Esophagus muscularis mucosa (tissue), 4 donors: ENCODE measurements around the gene COL27A1. TPM values are rescaled to one million over a fixed set of nuclear protein-coding genes. Genes with fewer than 3 reads are reported as not detected.

Experiments
- DNase-seq: peaks from one replicate; pipeline ENCODE4 v3.0.0-alpha.2; 2017; ENCODE audit errors: extremely low spot score
- H3K27ac ChIP-seq, 4 donors: fragments of 200-600 bp; sonication (generic); replicated peaks in 1 of 4; 1 replicate in 3 of 4; 2 replicates in 1 of 4; pipeline ENCODE4 v1.5.1; 2016 to 2019; ENCODE audit warnings: mild to moderate bottlenecking in 1 of 4
- H3K27me3 ChIP-seq, 4 donors: fragments of 200-600 bp; sonication (generic); one replicate each; pipeline versions ENCODE4 v1.5.1 to v1.6.0; 2016 to 2019
- H3K36me3 ChIP-seq, 4 donors: fragments of 200-600 bp; sonication (generic); one replicate each; pipeline ENCODE4 v1.5.1; 2016 to 2019
- H3K4me1 ChIP-seq, 4 donors: fragments of 200-600 bp; sonication (generic); one replicate each; pipeline ENCODE4 v1.5.1; 2016 to 2019
- H3K4me3 ChIP-seq, 4 donors: fragments of 200-600 bp; sonication (generic); 1 replicate in 2 of 4; 2 replicates in 2 of 4; pipeline ENCODE4 v1.5.1; 2016 to 2019; ENCODE audit warnings: mild to moderate bottlenecking in 4 of 4, moderate library complexity in 1 of 4
- H3K9me3 ChIP-seq, 4 donors: fragments of 200-600 bp; sonication (generic); 1 replicate in 3 of 4; 2 replicates in 1 of 4; pipeline ENCODE4 v1.5.1; 2016 to 2019
- EP300 ChIP-seq: sonication (generic); formaldehyde crosslinking; IDR thresholded peaks from one replicate; pipeline ENCODE4 v1.6.1; 2017; ENCODE audit warnings: antibody characterized with exemption
- POLR2A ChIP-seq: fragments of 450-650 bp; IDR thresholded peaks from one replicate; pipeline ENCODE4 v1.6.1; 2017; ENCODE audit warnings: antibody characterized with exemption, moderate library complexity, mild to moderate bottlenecking, low read depth
- POLR2AphosphoS5 ChIP-seq, 2 donors: sonication (generic); formaldehyde crosslinking; IDR thresholded peaks; one replicate each; pipeline ENCODE4 v1.6.1; 2017; ENCODE audit warnings: antibody characterized with exemption in 2 of 2
- WGBS: methylation state at CpG from one replicate; pipeline ENCODE4 v1.1.5; 2018; 5-methylcytosine and 5-hydroxymethylcytosine counted together
- intact Hi-C: fragments of 100-400 bp; cut with DNase I; formaldehyde crosslinking; loops from one replicate; pipeline ENCODE4 v1.15.1; 2023
- total RNA-seq, 4 donors: library from RNA; depleted of rRNA; stranded (reverse); fragments of >200 nt; gene quantifications; one replicate each; pipeline versions ENCODE4 v1.1.0 to v1.2.1, GENCODE V29; 2016
- TF ChIP-seq, protein P1 (sequence below), 3 experiments: fragments of 200-600 bp in 2 of 3; fragments of 450-650 bp in 1 of 3; sonication (generic) in 2 of 3; IDR thresholded peaks; one replicate each; pipeline ENCODE4 v1.5.1; 2017 to 2019; ENCODE audit warnings: antibody characterized with exemption in 3 of 3, mild to moderate bottlenecking in 2 of 3, moderate library complexity in 1 of 3

The COL27A1 gene
- total RNA-seq, 4 donors from 2014 or later = 1.8 to 3.3 (median 2.7) TPM

DNA sequence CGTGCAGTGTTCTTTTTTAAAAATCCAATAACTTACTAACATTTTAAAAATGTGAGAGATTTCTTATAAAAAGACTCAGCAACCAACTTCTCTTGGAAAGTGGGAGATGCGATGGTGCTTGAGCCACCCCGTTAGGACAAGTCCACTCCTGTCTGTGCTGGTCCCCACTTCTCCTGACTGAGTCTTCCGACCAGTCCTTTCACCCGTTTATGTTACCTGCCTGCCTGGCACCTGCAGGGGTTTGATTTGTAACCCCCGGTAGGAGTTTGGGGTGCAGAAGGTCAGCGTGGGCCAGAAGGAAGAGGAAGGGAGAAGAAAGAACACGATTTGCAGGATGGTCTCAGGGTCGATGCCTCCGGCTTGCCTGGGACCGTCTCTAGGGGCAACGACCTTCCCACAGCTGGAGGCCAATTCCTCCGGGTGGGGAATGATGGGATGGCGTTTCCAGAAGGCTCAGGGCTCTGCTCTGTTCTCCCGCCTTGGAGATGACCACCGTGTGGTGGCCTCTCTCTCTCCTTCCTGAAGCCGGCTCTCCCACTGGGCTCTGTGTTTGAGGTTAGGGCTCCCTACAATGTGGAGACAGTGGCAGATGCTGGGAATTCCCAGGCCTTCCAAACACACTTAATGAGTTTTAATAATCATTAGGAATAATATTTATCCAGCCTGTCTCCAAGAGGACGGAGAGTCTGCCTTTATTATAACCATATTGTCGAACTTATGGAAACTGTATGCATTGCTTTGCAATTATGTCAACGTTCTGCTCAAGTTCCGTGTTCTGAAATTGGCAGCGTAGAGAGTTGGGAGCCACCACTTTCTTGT, 14.8 kb downstream of the COL27A1 start:
- WGBS = 78% methylated on average over 22 of the region's 22 CpGs
- H3K4me1 ChIP-seq = peaks cover 9 to 29% (median 19%) of the 10 kb centered on the region in 4 donors
- TF ChIP-seq POLR2AphosphoS5 (IDR thresholded peaks at IDR 0.05) (no peak), EP300 (no peak), POLR2A (no peak)
- TF ChIP-seq, protein P1, sequence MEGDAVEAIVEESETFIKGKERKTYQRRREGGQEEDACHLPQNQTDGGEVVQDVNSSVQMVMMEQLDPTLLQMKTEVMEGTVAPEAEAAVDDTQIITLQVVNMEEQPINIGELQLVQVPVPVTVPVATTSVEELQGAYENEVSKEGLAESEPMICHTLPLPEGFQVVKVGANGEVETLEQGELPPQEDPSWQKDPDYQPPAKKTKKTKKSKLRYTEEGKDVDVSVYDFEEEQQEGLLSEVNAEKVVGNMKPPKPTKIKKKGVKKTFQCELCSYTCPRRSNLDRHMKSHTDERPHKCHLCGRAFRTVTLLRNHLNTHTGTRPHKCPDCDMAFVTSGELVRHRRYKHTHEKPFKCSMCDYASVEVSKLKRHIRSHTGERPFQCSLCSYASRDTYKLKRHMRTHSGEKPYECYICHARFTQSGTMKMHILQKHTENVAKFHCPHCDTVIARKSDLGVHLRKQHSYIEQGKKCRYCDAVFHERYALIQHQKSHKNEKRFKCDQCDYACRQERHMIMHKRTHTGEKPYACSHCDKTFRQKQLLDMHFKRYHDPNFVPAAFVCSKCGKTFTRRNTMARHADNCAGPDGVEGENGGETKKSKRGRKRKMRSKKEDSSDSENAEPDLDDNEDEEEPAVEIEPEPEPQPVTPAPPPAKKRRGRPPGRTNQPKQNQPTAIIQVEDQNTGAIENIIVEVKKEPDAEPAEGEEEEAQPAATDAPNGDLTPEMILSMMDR (IDR thresholded peaks at IDR 0.05) = no peak
- H3K9me3 ChIP-seq = no peaks in the 10 kb centered on the region
- intact Hi-C loops = no loop called here
- peaks cover 0 to 21% (median 0%) of the 10 kb centered on the region in 4 donors for H3K27me3 ChIP-seq
- peak overlapping the region in 1 of 4 donors; percentile 12 for H3K27ac ChIP-seq
- H3K36me3 ChIP-seq = no peaks in the 10 kb centered on the region
- no peak for DNase-seq
- no peak overlapping the region for H3K4me3 ChIP-seq

GRCh38 chr9:114170771-114171461, 15.6 kb downstream of the COL27A1 start:
- Histone ChIP-seq H3K4me1 (peaks cover 16 to 36% (median 26%) of the 10 kb centered on the region in 4 donors), H3K4me3 (no peak overlapping the region), H3K27me3 (peaks cover 0 to 21% (median 0%) of the 10 kb centered on the region in 4 donors), H3K36me3 (no peaks in the 10 kb centered on the region), H3K9me3 (no peaks in the 10 kb centered on the region), H3K27ac (peak overlapping the region in 1 of 4 donors; percentile 11)
- WGBS = 92% methylated on average over 11 of the region's 11 CpGs
- DNase-seq = no peak
- intact Hi-C loops = no loop called here
- TF ChIP-seq POLR2A (no peak), POLR2AphosphoS5 (IDR thresholded peaks at IDR 0.05) (no peak), EP300 (no peak)
- TF ChIP-seq, protein P1 (IDR thresholded peaks at IDR 0.05) = no peak

GRCh38 chr9:114171500-114171899, 16.2 kb downstream of the COL27A1 start:
- H3K27ac ChIP-seq = no peak overlapping the region
- no peak for DNase-seq
- intact Hi-C loops = no loop called here
- no peaks in the 10 kb centered on the region for H3K36me3 ChIP-seq
- TF ChIP-seq POLR2A (no peak), POLR2AphosphoS5 (IDR thresholded peaks at IDR 0.05) (no peak)
- TF ChIP-seq, protein P1 (IDR thresholded peaks at IDR 0.05) = no peak
- H3K4me3 ChIP-seq = no peak overlapping the region
- H3K9me3 ChIP-seq = no peaks in the 10 kb centered on the region
- H3K27me3 ChIP-seq = peaks cover 0 to 21% (median 0%) of the 10 kb centered on the region in 4 donors
- peaks cover 21 to 42% (median 31%) of the 10 kb centered on the region in 4 donors for H3K4me1 ChIP-seq
- 96% methylated on average over 7 of the region's 7 CpGs for WGBS

GRCh38 chr9:114172981-114173833, 17.9 kb downstream of the COL27A1 start:
- 72% methylated on average over 19 of the region's 20 CpGs for WGBS
- no peak for TF ChIP-seq EP300
- H3K36me3 ChIP-seq = no peaks in the 10 kb centered on the region
- H3K4me3 ChIP-seq = no peak overlapping the region
- H3K4me1 ChIP-seq = peaks cover 38 to 59% (median 48%) of the 10 kb centered on the region in 4 donors
- H3K9me3 ChIP-seq = no peaks in the 10 kb centered on the region
- no peak for DNase-seq
- H3K27ac ChIP-seq = peak overlapping the region in 3 of 4 donors; percentile 16 to 33 (median 24)
- H3K27me3 ChIP-seq = peaks cover 0 to 28% (median 0%) of the 10 kb centered on the region in 4 donors
- intact Hi-C loops = no loop called here
